NCI-H1092 treated with DMSO at 0.1 percent for 48 hours (cell line): ENCODE measurements around the gene LDLRAD4.
A peak's percentile ranks its signal among the peaks of the same experiment; 100 is the strongest.

ENCODE experiments used
- DNase-seq: peaks from one replicate; lab custom pipeline; 2025; lab: John Stamatoyannopoulos, UW

Gene LDLRAD4

GRCh38 chr18:13371689-13372418, 153.3 kb downstream of the LDLRAD4 start:
- no peak for DNase-seq

GRCh38 chr18:13372531-13372951, 154.0 kb downstream of the LDLRAD4 start:
- DNase-seq, result no peak

- DNase-seq, result no peak
Measured at GRCh38 chr18:13374096-13374467, 155.5 kb downstream of the LDLRAD4 start.

GRCh38 chr18:13374468-13375301, 156.1 kb downstream of the LDLRAD4 start:
- peak; percentile 27 for DNase-seq

GRCh38 chr18:13375302-13376255, 157.0 kb downstream of the LDLRAD4 start:
- DNase-seq, result no peak

- DNase-seq, result no peak
Measured at GRCh38 chr18:13376298-13376840, 157.8 kb downstream of the LDLRAD4 start.

GRCh38 chr18:13376841-13377351, 158.3 kb downstream of the LDLRAD4 start:
- no peak for DNase-seq

GRCh38 chr18:13377496-13377895, 158.9 kb downstream of the LDLRAD4 start:
- DNase-seq, result no peak

GRCh38 chr18:13378150-13378549, 159.6 kb downstream of the LDLRAD4 start:
- DNase-seq, result no peak

GRCh38 chr18:13379062-13379865, 160.7 kb downstream of the LDLRAD4 start:
- DNase-seq, result no peak

- DNase-seq, result peak; percentile 14
Measured at GRCh38 chr18:13379930-13380690, 161.6 kb downstream of the LDLRAD4 start.

GRCh38 chr18:13380691-13381070, 162.1 kb downstream of the LDLRAD4 start:
- DNase-seq, result no peak

- DNase-seq, result no peak
Measured at GRCh38 chr18:13381331-13381730, 162.8 kb downstream of the LDLRAD4 start.

- peak; percentile 5 for DNase-seq
Measured at GRCh38 chr18:13381944-13382365, 163.4 kb downstream of the LDLRAD4 start.

GRCh38 chr18:13382366-13382953, 163.9 kb downstream of the LDLRAD4 start:
- no peak for DNase-seq

GRCh38 chr18:13382954-13383827, 164.6 kb downstream of the LDLRAD4 start:
- no peak for DNase-seq

- DNase-seq, result no peak
Measured at GRCh38 chr18:13386891-13387801, 168.6 kb downstream of the LDLRAD4 start.
